NCI-H2196 (cell line): ENCODE measurements around the gene VAMP4.
"Not testable (repeated sequence)": the region's sequence is repeated elsewhere in the genome, so short reads cannot be mapped to it uniquely, and the experiment has no call there.

ENCODE experiments used
- DNase-seq: peaks from one replicate; lab custom pipeline; 2025; ENCODE audit not compliant: unreplicated experiment; lab: John Stamatoyannopoulos, UW

The VAMP4 gene

GRCh38 chr1:171702598-171702997 is 39.3 kb downstream of the VAMP4 start:
- no peak for DNase-seq

DNA sequence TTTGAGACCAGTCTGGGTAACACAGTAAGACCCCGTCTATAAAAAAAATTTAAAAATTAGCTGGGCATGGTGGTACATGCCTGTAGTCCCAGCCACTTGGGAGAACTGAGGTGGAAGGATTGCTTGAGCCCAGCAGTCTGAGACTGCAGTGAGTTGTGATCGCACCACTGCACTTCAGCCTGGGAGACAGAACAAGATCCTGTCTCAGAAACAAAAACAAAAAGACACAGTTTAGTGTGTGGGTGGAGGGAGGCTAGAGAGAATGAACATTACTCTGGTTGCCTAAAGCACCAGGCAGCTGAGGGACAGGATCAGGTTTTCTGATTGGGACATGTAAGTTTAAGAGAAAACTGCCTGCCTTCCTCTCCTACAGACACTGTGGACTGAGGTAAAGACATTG is 42.3 kb downstream of the VAMP4 start:
- no peak for DNase-seq

DNA sequence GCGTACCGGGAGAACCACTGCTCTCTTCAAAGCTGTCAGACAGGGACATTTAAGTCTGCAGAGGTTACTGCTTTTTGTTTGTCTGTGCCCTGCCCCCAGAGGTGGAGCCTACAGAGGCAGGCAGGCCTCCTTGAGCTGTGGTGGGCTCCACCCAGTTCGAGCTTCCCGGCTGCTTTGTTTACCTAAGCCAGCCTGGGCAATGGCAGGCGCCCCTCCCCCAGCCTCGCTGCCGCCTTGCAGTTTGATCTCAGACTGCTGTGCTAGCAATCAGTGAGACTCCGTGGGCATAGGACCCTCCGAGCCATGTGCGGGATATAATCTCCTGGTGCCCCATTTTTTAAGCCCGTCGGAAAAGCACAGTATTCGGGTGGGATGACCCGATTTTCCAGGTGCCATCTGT is 46.1 kb downstream of the VAMP4 start:
- not testable (repeated sequence) for DNase-seq

DNA sequence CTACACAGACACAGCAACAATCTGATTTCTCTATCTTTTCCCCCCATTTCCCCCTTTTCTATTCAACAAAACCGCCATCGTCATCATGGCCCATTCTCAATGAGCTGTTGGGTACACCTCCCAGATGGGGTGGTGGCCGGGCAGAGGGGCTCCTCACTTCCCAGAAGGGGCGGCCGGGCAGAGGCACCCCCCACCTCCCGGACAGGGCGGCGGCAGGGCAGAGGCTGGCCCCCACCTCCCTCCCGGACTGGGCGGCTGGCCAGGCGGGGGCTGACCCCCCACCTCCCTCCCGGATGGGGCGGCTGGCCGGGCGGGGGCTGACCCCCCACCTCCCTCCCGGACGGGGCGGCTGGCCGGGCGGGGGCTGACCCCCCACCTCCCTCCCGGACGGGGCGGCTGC is 48.3 kb downstream of the VAMP4 start:
- DNase-seq = not testable (repeated sequence)

DNA sequence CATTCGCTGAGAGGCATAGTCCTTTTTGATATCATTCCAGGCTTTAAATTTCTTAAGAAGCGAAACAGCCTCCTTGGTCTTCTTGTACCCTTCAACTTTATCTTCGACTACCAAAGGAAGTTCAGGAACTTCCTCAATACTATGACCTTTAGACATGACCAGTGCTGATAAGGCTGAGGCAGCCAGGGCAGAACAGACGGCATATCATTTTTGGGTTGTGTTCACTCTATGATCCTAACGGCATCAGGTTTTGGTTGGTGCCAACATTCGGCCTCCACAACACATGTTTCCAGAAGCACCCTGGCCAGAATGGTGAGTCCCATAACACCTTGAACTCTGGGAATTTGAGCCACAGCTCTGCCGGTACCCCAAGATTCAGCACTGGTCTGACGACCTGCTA is 58.0 kb downstream of the VAMP4 start:
- DNase-seq = no peak

GRCh38 chr1:171680339-171680738 is 61.5 kb downstream of the VAMP4 start:
- no peak for DNase-seq

DNA sequence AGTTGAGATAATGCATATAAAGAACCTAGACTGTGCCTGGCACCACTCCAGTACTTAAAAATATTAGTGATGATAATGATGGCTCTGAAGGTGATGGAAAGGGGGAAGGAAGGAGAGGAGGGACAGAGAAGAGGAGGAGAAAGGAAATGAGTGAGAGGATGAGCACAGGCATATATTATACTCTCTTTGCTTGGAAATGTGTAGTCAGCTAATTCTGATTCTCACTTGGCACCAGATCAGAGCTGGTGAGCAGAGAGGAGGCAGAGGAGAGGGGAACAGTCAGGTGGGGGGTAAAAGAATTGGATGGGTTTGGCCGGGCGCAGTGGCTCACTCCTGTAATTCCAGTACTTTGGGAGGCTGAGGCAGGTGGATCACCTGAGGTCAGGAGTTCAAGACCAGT is 65.0 kb downstream of the VAMP4 start:
- DNase-seq = no peak

- DNase-seq = no peak
Measured at GRCh38 chr1:171674431-171675405, 67.1 kb downstream of the VAMP4 start.

- DNase-seq = no peak
Measured at GRCh38 chr1:171670739-171671138, 71.1 kb downstream of the VAMP4 start.

- no peak for DNase-seq
Measured at GRCh38 chr1:171668372-171668771, 73.5 kb downstream of the VAMP4 start.

GRCh38 chr1:171666114-171666769 is 75.6 kb downstream of the VAMP4 start:
- DNase-seq = no peak

DNA sequence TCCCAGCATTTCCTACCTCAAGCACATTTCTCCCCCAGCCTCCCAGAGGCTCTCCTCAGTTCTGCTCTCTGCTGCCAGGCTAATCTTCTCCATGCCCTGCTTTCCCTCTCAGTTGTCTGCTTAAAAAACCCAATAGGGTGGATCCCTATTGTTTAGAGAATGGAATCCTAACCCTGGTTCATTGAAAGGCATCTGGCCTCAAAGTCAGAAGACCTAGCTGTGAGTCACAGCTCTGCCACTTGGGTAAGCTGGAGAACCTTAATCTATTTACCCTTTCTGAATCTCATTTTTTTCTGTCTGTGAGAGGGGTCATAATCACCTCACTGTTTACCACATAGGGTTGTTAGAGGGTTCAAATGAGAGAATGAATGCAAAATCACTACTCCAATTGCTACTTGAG is 76.9 kb downstream of the VAMP4 start:
- no peak for DNase-seq

DNA sequence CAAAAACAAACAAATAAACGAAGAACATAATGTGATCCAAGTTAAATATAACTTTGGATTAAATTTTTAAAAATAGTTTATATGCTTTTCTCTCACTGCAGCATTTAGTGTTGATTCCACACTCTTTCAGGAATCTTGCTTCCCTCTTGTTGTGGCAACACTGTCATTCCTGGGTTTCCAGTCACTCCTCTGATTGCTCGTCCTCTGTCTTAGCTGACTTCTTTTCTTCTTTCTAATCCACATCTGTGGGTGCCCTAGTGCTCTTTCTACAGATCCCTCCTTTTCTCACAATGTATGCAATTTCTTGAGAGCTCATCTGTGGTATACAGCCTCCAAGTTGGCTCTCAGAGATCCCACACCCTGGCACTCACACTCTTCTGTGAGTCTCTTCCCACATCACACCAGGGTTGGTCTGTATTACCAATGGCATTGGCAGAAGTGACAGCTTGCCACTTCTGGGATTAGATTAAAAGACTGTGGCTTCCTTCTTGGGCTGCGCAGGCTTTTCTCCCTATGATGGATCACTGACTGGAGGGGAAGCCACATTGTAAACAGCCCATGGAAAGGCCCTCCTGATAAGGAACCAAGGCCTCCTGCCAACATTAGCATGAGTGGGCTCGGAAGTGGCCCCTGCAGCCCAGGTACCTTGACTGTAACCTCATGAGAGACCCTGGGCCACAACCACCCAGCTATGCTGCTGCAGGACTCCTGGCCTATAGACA is 77.8 kb downstream of the VAMP4 start:
- DNase-seq = no peak

DNA sequence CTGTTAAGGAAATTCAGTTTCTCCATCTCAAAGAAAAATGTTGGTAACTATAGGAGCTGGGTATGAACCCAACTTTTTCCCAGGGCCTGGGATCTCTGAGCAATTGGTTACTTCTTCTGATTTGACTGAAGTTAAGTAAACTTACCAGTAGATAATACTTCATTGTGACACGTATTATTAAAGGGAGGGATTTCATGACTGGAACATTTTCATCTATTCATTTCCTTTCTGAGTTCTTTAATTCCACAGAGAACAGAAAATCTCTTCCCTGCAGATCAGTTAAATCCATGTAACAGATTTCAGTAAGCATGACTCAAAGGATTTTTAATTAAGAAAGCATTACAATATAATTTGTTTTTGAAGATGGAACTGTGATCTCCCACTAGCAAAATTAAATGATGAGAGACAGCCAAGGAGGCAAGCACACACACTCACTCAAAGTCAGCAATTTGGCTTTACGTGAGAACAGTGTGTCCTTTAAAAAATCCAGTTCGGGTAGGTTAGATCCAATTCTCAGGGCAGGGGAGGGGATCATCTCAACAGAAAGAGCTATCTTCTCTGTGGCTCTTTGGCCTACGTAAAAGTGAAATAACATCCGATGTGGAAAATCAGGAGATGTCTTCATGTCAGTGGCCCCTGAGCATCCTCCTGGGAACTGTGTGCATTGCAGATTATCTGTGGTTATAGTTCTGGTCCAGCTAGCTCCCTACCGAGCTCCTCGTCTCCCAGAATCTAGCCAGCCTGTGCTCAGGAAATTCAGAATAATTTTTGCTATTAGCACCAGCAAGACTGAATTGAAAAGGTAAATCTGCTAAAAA is 78.6 kb downstream of the VAMP4 start:
- DNase-seq = no peak

- DNase-seq = no peak
Measured at GRCh38 chr1:171661076-171661650, 80.7 kb downstream of the VAMP4 start.

GRCh38 chr1:171656206-171656605 is 85.7 kb downstream of the VAMP4 start:
- DNase-seq = not testable (repeated sequence)

GRCh38 chr1:171655746-171656116 is 86.1 kb downstream of the VAMP4 start:
- DNase-seq = no peak

DNA sequence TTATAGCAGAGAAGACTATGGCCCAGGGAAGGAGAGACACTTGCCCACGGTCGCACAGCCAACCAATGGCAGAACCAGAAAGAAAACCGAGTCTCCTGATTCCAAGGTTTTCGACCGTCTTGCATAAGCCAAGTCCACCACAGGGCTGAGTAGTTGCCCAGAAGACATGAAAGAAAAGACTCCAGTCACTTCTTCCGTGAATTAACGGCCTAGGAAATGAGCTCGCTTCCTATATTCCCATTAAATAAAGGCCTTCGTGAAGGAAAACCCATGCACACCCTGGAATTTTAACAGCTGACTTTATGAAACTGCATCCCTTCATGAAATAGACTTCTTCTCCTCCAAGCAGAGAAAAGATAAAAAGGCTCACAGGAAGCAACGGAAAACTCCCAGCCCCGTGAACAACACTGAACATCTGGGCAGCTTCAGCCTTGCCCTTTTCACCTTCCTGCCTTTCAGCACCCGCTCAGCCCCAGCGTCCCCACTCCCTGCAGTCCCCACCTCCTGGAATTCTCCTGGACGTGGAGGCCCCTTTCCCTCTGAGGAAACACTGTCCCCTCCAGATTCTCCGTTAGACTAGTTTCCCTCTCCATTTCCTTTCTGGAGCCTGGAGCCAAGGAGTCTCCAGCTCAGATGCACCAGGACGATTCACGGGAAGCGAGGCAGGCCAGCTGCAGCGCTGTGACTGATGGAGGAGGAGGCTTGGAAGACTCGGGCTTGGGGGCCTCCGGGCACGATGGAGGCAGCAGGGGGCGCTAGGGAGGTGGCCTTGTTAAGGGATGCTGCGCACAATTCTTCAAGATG is 86.7 kb downstream of the VAMP4 start:
- DNase-seq = no peak

DNA sequence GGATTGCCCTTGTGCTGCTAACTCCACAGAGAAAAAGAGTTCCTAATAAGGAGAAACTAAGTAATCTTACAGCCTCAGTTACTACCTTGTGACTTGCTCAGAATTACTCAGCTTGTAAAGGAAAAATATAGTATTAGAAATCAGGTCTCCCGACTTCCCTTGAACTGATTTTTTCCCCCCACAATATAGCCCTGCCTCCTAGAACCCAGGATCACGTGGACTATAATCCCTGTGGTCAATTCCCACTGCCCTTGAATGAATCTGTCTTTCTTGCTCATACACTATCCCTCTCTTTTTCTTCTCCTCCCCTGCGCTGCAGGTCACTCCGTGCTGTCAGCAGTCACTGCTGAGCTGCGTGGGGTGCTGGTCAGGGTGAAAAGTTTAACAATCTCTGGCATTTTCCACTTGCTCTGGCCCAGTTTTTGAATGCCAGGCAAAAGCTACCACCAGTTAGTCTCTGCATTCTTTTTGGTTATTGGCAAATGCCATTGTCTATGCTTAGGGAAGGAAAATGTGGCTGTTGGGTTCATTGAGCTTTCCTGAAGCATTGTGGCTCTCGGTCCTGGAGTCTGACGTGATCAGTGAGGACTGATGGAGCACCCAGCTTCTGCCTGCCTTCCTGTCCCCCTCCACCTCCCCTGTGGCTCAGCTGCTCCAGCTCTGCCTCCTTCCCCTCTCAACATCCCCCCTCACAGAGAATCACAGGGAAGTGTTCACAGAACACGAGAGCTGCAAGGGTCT is 87.5 kb downstream of the VAMP4 start:
- no peak for DNase-seq
